ENCODE results near the gene RAB36.

The RAB36 gene

GRCh38 chr22:23164091-23164490 is 18.8 kb downstream of the RAB36 start:
- no peaks in the 10 kb centered on the region for H3K27me3 ChIP-seq (ENCODE audit: insufficient read depth, low read length)
- H3K4me1 ChIP-seq (ENCODE audit: control insufficient read depth, insufficient read depth, low read length, unreplicated experiment): no peaks in the 10 kb centered on the region
- no peak overlapping the region for H2AFZ ChIP-seq (ENCODE audit: low read length, unreplicated experiment)
- H3K36me3 ChIP-seq (ENCODE audit: insufficient read depth, low read length): no peaks in the 10 kb centered on the region
- H3K27ac ChIP-seq (ENCODE audit: low read depth, low read length): no peak overlapping the region
- H3K79me2 ChIP-seq (ENCODE audit: control insufficient read depth, insufficient read depth, low read length, unreplicated experiment): no peaks in the 10 kb centered on the region
- no peak overlapping the region for H3K4me3 ChIP-seq (ENCODE audit: low read depth, low read length)

- H3K27ac ChIP-seq (ENCODE audit: low read depth, low read length): no peak overlapping the region
- H2AFZ ChIP-seq (ENCODE audit: low read length, unreplicated experiment): no peak overlapping the region
- no peaks in the 10 kb centered on the region for H3K79me2 ChIP-seq (ENCODE audit: control insufficient read depth, insufficient read depth, low read length, unreplicated experiment)
- H3K36me3 ChIP-seq (ENCODE audit: insufficient read depth, low read length): no peaks in the 10 kb centered on the region
- no peaks in the 10 kb centered on the region for H3K4me1 ChIP-seq (ENCODE audit: control insufficient read depth, insufficient read depth, low read length, unreplicated experiment)
- no peak overlapping the region for H3K4me3 ChIP-seq (ENCODE audit: low read depth, low read length)
- H3K27me3 ChIP-seq (ENCODE audit: insufficient read depth, low read length): no peaks in the 10 kb centered on the region
These were observed 21.0 kb downstream of the RAB36 start for GRCh38 chr22:23166042-23166831.

GRCh38 chr22:23166841-23167616 is 21.8 kb downstream of the RAB36 start:
- Histone ChIP-seq H3K36me3 (ENCODE audit: insufficient read depth, low read length) (no peaks in the 10 kb centered on the region), H3K27ac (ENCODE audit: low read depth, low read length) (no peak overlapping the region), H3K79me2 (ENCODE audit: control insufficient read depth, insufficient read depth, low read length, unreplicated experiment) (no peaks in the 10 kb centered on the region), H3K4me1 (ENCODE audit: control insufficient read depth, insufficient read depth, low read length, unreplicated experiment) (no peaks in the 10 kb centered on the region), H3K27me3 (ENCODE audit: insufficient read depth, low read length) (no peaks in the 10 kb centered on the region), H2AFZ (ENCODE audit: low read length, unreplicated experiment) (no peak overlapping the region), H3K4me3 (ENCODE audit: low read depth, low read length) (no peak overlapping the region)

- H3K36me3 ChIP-seq (ENCODE audit: insufficient read depth, low read length): no peaks in the 10 kb centered on the region
- H2AFZ ChIP-seq (ENCODE audit: low read length, unreplicated experiment): no peak overlapping the region
- no peaks in the 10 kb centered on the region for H3K27me3 ChIP-seq (ENCODE audit: insufficient read depth, low read length)
- no peaks in the 10 kb centered on the region for H3K79me2 ChIP-seq (ENCODE audit: control insufficient read depth, insufficient read depth, low read length, unreplicated experiment)
- no peak overlapping the region for H3K27ac ChIP-seq (ENCODE audit: low read depth, low read length)
- no peak overlapping the region for H3K4me3 ChIP-seq (ENCODE audit: low read depth, low read length)
- no peaks in the 10 kb centered on the region for H3K4me1 ChIP-seq (ENCODE audit: control insufficient read depth, insufficient read depth, low read length, unreplicated experiment)
These were observed 23.2 kb downstream of the RAB36 start for GRCh38 chr22:23168391-23169042.

GRCh38 chr22:23169043-23169406 is 23.7 kb downstream of the RAB36 start:
- Histone ChIP-seq H3K4me3 (ENCODE audit: low read depth, low read length) (no peak overlapping the region), H3K27me3 (ENCODE audit: insufficient read depth, low read length) (no peaks in the 10 kb centered on the region), H3K36me3 (ENCODE audit: insufficient read depth, low read length) (no peaks in the 10 kb centered on the region), H3K79me2 (ENCODE audit: control insufficient read depth, insufficient read depth, low read length, unreplicated experiment) (no peaks in the 10 kb centered on the region), H3K4me1 (ENCODE audit: control insufficient read depth, insufficient read depth, low read length, unreplicated experiment) (no peaks in the 10 kb centered on the region), H2AFZ (ENCODE audit: low read length, unreplicated experiment) (no peak overlapping the region), H3K27ac (ENCODE audit: low read depth, low read length) (no peak overlapping the region)

- Histone ChIP-seq H3K79me2 (ENCODE audit: control insufficient read depth, insufficient read depth, low read length, unreplicated experiment) (no peaks in the 10 kb centered on the region), H3K4me3 (ENCODE audit: low read depth, low read length) (no peak overlapping the region), H2AFZ (ENCODE audit: low read length, unreplicated experiment) (no peak overlapping the region), H3K27me3 (ENCODE audit: insufficient read depth, low read length) (no peaks in the 10 kb centered on the region), H3K4me1 (ENCODE audit: control insufficient read depth, insufficient read depth, low read length, unreplicated experiment) (peaks cover 13% of the 10 kb centered on the region), H3K36me3 (ENCODE audit: insufficient read depth, low read length) (no peaks in the 10 kb centered on the region), H3K27ac (ENCODE audit: low read depth, low read length) (no peak overlapping the region)
These were observed 30.8 kb downstream of the RAB36 start for GRCh38 chr22:23175817-23176644.

GRCh38 chr22:23176645-23177027 is 31.4 kb downstream of the RAB36 start:
- Histone ChIP-seq H3K4me3 (ENCODE audit: low read depth, low read length) (no peak overlapping the region), H3K79me2 (ENCODE audit: control insufficient read depth, insufficient read depth, low read length, unreplicated experiment) (peaks cover 5% of the 10 kb centered on the region), H3K36me3 (ENCODE audit: insufficient read depth, low read length) (no peaks in the 10 kb centered on the region), H3K27ac (ENCODE audit: low read depth, low read length) (no peak overlapping the region), H3K27me3 (ENCODE audit: insufficient read depth, low read length) (no peaks in the 10 kb centered on the region), H3K4me1 (ENCODE audit: control insufficient read depth, insufficient read depth, low read length, unreplicated experiment) (peaks cover 16% of the 10 kb centered on the region), H2AFZ (ENCODE audit: low read length, unreplicated experiment) (no peak overlapping the region)

- Histone ChIP-seq H2AFZ (ENCODE audit: low read length, unreplicated experiment) (no peak overlapping the region), H3K79me2 (ENCODE audit: control insufficient read depth, insufficient read depth, low read length, unreplicated experiment) (peaks cover 10% of the 10 kb centered on the region), H3K27ac (ENCODE audit: low read depth, low read length) (no peak overlapping the region), H3K4me1 (ENCODE audit: control insufficient read depth, insufficient read depth, low read length, unreplicated experiment) (peaks cover 21% of the 10 kb centered on the region), H3K27me3 (ENCODE audit: insufficient read depth, low read length) (no peaks in the 10 kb centered on the region), H3K36me3 (ENCODE audit: insufficient read depth, low read length) (no peaks in the 10 kb centered on the region), H3K4me3 (ENCODE audit: low read depth, low read length) (no peak overlapping the region)
These were observed 31.9 kb downstream of the RAB36 start for GRCh38 chr22:23177197-23177596.

GRCh38 chr22:23178512-23179254 is 33.4 kb downstream of the RAB36 start:
- Histone ChIP-seq H3K27ac (ENCODE audit: low read depth, low read length) (no peak overlapping the region), H3K36me3 (ENCODE audit: insufficient read depth, low read length) (no peaks in the 10 kb centered on the region), H3K4me1 (ENCODE audit: control insufficient read depth, insufficient read depth, low read length, unreplicated experiment) (peaks cover 31% of the 10 kb centered on the region), H3K27me3 (ENCODE audit: insufficient read depth, low read length) (no peaks in the 10 kb centered on the region), H3K79me2 (ENCODE audit: control insufficient read depth, insufficient read depth, low read length, unreplicated experiment) (peaks cover 25% of the 10 kb centered on the region), H3K4me3 (ENCODE audit: low read depth, low read length) (no peak overlapping the region; the same call in 1 of the 2 replicates), H2AFZ (ENCODE audit: low read length, unreplicated experiment) (no peak overlapping the region)

Measured in ACC112 (cell line).